ENCODE data around the gene UBE2S. TPM values are rescaled to one million over a fixed set of nuclear protein-coding genes. Genes with fewer than 3 reads are reported as not detected.

Gene UBE2S
- total RNA-seq, 1 donor from 2014 or later, result 53.4 TPM

DNA sequence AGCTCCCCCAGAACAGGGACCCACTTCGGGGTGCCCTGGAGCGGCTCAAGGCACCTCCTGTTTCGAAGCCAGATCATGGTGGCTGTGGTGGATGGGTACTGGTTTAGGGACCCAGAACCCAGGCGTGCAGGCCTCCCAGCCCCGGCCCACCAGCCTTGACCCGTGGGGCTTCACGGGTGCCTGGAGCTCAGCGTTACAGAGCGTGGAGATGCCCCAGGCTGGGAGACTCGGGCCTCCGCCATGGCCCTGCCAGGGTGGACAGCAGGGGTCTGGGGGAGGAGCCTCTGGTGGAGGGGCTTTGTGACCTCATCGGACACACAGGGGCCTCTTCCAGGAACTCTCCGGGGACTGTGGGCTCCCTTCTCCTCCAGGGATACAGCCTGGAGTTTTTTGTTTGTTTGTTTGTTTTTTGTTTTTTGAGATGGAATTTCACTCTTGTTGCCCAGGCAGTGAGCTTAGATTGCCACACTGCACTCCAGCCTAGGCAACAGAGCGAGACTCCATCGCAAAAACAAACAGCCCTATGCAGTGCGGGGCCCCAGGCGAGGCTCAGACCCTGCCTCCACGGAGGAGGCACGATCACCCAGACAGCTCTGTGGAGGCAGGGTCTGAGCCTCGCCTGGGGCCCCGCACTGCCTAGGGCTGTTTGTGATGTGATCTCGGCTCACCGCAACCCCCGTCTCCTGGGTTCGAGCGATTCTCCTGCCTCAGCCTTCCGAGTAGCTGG lies 44.4 kb downstream of the UBE2S start, which contains the start of gene GARIN5B:
Gene GARIN5B, minus strand, starts transcription at position 271 of the 727 bp plus-strand sequence. Its CDS starts 194 bp downstream, at position 77.
- H3K4me3 ChIP-seq (ENCODE audit: low read depth, low read length), result no peak within 1 kb of the TSS
- H3K36me3 ChIP-seq (ENCODE audit: control insufficient read depth, insufficient read depth, low read length), result no peaks in the 10 kb centered on the region
- TF ChIP-seq, protein P1, sequence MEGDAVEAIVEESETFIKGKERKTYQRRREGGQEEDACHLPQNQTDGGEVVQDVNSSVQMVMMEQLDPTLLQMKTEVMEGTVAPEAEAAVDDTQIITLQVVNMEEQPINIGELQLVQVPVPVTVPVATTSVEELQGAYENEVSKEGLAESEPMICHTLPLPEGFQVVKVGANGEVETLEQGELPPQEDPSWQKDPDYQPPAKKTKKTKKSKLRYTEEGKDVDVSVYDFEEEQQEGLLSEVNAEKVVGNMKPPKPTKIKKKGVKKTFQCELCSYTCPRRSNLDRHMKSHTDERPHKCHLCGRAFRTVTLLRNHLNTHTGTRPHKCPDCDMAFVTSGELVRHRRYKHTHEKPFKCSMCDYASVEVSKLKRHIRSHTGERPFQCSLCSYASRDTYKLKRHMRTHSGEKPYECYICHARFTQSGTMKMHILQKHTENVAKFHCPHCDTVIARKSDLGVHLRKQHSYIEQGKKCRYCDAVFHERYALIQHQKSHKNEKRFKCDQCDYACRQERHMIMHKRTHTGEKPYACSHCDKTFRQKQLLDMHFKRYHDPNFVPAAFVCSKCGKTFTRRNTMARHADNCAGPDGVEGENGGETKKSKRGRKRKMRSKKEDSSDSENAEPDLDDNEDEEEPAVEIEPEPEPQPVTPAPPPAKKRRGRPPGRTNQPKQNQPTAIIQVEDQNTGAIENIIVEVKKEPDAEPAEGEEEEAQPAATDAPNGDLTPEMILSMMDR (IDR thresholded peaks at IDR 0.05; ENCODE audit: insufficient read depth, low read length, poor library complexity, severe bottlenecking), result no peak
- DNase-seq (ENCODE audit: low read depth), result no peak
- no peaks in the 10 kb centered on the region for H3K27me3 ChIP-seq (ENCODE audit: control insufficient read depth, insufficient read depth, low read length)

DNA sequence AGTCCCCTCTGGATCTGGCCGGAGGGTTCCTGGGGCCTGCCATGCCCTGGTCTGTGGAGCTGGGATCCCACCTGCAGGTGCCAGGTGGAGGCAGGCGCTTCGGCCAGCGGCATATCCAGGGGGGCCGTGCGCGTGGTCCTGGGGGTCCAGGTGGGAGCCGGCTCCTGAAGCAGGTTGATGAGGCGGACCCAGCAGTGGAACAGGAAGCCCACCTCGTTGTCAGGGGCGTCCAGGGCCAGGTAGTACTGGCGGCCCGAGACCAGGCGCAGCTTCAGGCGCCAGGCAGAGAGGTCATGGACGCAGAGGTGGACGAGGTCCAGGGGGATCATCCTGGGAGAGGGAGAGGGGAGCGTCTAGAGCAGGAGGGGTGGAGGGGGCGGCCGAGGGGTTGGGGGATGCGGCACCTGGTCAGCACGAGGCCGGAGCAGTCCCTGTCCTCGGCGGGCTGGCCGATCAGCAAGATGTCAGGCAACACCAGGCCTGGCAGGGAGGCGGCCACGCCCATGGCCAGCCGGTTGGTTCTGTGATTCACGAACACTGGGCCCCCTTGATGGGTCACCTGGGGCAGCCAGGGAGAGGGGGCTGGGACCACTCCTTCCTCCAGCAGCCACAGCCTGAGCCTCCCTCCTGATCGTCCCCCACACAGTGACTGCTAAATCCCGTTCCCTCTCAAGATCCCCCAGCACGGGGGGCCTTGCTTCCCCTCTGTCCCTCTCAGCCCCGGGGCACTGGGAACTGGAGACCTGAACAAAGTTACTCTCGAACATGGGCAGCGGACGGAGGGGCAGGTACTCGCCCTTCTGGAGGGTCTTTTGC lies 45.2 kb downstream of the UBE2S start:
- Histone ChIP-seq H3K4me3 (ENCODE audit: low read depth, low read length) (no peak overlapping the region), H3K36me3 (ENCODE audit: control insufficient read depth, insufficient read depth, low read length) (no peaks in the 10 kb centered on the region), H3K27me3 (ENCODE audit: control insufficient read depth, insufficient read depth, low read length) (peaks cover 2% of the 10 kb centered on the region)
- no peak for DNase-seq (ENCODE audit: low read depth)
- TF ChIP-seq, protein P1 (IDR thresholded peaks at IDR 0.05; ENCODE audit: insufficient read depth, low read length, poor library complexity, severe bottlenecking), result no peak

DNA sequence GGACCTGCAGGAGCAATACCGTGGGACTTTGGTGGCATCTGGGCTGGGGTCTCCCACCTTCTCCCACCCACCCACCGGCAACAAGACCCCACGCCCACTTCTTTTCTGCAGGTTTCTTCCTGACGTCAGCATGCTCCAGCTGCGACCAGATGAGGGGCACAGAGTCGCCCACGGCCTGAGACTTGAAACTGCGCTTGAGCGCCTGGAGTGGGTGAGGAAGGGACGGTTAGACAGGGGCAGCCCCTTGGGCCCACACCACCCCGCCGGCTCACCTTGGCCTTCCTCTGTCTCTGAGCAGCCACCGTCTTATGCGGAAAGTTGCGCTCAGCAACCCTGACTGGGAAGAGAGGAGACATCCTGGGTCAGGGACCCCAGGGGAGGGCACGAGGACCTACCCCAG lies 46.7 kb downstream of the UBE2S start:
- TF ChIP-seq, protein P1 (IDR thresholded peaks at IDR 0.05; ENCODE audit: insufficient read depth, low read length, poor library complexity, severe bottlenecking), result no peak
- no peaks in the 10 kb centered on the region for H3K36me3 ChIP-seq (ENCODE audit: control insufficient read depth, insufficient read depth, low read length)
- H3K27me3 ChIP-seq (ENCODE audit: control insufficient read depth, insufficient read depth, low read length), result peaks cover 8% of the 10 kb centered on the region
- H3K4me3 ChIP-seq (ENCODE audit: low read depth, low read length), result no peak overlapping the region
- no peak for DNase-seq (ENCODE audit: low read depth)

DNA sequence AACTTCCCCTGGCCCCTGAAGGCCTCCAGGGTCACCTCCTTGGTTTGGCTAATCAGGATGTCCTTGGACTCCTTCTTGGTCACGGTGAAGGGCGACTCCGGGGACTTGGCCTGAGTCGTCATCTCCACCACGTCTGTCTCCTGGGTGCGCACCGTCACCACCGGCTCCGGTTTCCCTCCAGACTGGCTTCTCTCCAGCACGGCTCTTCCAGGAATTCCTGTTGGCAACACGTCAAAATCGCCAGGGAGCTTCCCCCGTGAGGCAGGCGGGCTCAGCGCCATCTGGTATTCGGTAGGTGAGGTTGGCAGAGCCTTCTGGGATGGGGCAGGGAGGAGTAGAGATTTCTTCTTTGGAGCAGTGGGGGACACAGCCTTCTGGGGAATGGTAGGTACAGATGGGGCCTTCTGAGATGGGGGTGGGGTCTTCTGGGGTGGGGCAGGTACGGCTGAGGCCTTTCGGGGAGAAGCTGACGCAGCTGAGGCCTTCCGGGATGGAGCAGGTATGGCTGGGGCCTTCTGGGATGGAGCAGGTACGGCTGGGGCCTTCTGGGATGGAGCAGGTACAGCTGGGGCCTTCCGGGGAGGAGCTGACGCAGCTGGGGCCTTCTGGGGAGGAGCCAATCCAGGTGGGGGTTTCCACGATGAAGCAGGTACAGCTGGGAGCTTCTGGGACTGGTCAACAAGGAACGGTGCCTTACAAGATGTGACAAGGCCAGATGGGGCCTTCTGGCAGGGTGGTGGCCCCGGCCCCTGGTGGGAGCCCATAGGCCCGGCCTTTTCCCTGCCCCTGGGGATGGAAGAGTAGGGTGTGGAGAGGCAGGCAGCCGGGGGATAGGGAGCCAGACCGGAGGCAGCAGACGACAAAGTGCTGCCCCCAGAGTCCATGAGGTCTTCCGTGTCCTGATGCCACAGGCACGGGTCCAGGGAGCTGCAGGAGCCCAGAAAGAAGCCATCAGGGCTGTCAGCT lies 48.4 kb downstream of the UBE2S start:
- DNase-seq (ENCODE audit: low read depth), result no peak

DNA sequence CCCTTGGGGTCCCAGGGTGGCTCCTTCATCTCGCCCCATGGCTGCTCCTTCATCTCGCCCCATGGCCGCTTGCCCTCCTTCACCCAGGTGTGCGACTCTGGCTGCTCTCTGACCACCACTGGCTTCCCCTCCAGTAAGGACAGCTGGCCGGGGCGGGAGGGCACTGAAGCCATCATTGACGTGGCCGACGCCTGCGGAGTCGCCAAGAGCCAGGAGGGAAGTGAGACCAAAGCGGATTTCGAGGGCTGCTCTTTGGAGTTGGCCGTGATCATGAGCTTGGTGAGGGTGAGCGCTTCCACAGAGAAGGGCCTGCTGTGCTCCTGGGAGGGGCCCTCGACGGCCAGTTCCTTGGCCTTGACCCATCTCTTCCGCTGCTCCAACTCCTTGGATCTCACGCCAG lies 49.1 kb downstream of the UBE2S start:
- H3K27me3 ChIP-seq (ENCODE audit: control insufficient read depth, insufficient read depth, low read length), result peaks cover 19% of the 10 kb centered on the region
- no peaks in the 10 kb centered on the region for H3K36me3 ChIP-seq (ENCODE audit: control insufficient read depth, insufficient read depth, low read length)
- no peak for DNase-seq (ENCODE audit: low read depth)
- TF ChIP-seq, protein P1 (IDR thresholded peaks at IDR 0.05; ENCODE audit: insufficient read depth, low read length, poor library complexity, severe bottlenecking), result no peak
- H3K4me3 ChIP-seq (ENCODE audit: low read depth, low read length), result no peak overlapping the region

More for the DNA sequence above, 48.4 kb downstream of the UBE2S start:
- H3K36me3 ChIP-seq (ENCODE audit: control insufficient read depth, insufficient read depth, low read length), result no peaks in the 10 kb centered on the region
- H3K4me3 ChIP-seq (ENCODE audit: low read depth, low read length), result no peak overlapping the region
- TF ChIP-seq, protein P1 (IDR thresholded peaks at IDR 0.05; ENCODE audit: insufficient read depth, low read length, poor library complexity, severe bottlenecking), result no peak
- peaks cover 13% of the 10 kb centered on the region for H3K27me3 ChIP-seq (ENCODE audit: control insufficient read depth, insufficient read depth, low read length)
